ENCODE data around the gene HERC2. TPM values are rescaled to one million over a fixed set of nuclear protein-coding genes. Genes with fewer than 3 reads are reported as not detected.

HERC2 gene
- total and polyA plus RNA-seq, 5 donors from 2014 or later = 8.2 to 69.0 (median 10.4) TPM

- DNase-seq (no peak), ATAC-seq (ENCODE audit: low read depth in 2 of 2) (no peak)
- H3K27ac Mint-ChIP-seq = no peak overlapping the region
- H3K4me1 Mint-ChIP-seq = peaks cover 0 to 10% (median 0%) of the 10 kb centered on the region in 4 donors
- no peaks in the 10 kb centered on the region for H3K27me3 Mint-ChIP-seq
- H3K36me3 Mint-ChIP-seq = peaks cover 43% of the 10 kb centered on the region
- Histone ChIP-seq H3K9me3 (ENCODE audit: control insufficient read depth in 2 of 2, low read length in 2 of 2) (no peaks in the 10 kb centered on the region), H3K27ac (ENCODE audit: insufficient read depth, low read length, poor library complexity, severe bottlenecking) (no peak overlapping the region), H3K27me3 (ENCODE audit: control insufficient read depth, insufficient read depth, low read length) (no peaks in the 10 kb centered on the region), H3K36me3 (ENCODE audit: control insufficient read depth, insufficient read depth, low read length) (peaks cover 47% of the 10 kb centered on the region), H3K4me3 (ENCODE audit: low read depth, low read length) (no peak overlapping the region), H3K4me1 (ENCODE audit: control insufficient read depth, insufficient read depth, low read length, poor library complexity, severe bottlenecking) (no peaks in the 10 kb centered on the region)
- H3K4me3 Mint-ChIP-seq = no peak overlapping the region
- no peaks in the 10 kb centered on the region for H3K9me3 Mint-ChIP-seq
Measured at GRCh38 chr15:28272587-28272986, 49.4 kb downstream of the HERC2 start.

GRCh38 chr15:28271697-28272260, 50.2 kb downstream of the HERC2 start:
- Histone ChIP-seq H3K36me3 (ENCODE audit: control insufficient read depth, insufficient read depth, low read length) (peaks cover 51% of the 10 kb centered on the region), H3K4me1 (ENCODE audit: control insufficient read depth, insufficient read depth, low read length, poor library complexity, severe bottlenecking) (no peaks in the 10 kb centered on the region), H3K9me3 (ENCODE audit: control insufficient read depth in 2 of 2, low read length in 2 of 2) (no peaks in the 10 kb centered on the region), H3K27me3 (ENCODE audit: control insufficient read depth, insufficient read depth, low read length) (no peaks in the 10 kb centered on the region), H3K27ac (ENCODE audit: insufficient read depth, low read length, poor library complexity, severe bottlenecking) (no peak overlapping the region), H3K4me3 (ENCODE audit: low read depth, low read length) (no peak overlapping the region)
- ATAC-seq (ENCODE audit: low read depth in 2 of 2) = no peak
- Mint-ChIP-seq H3K4me3 (no peak overlapping the region), H3K36me3 (peaks cover 50% of the 10 kb centered on the region), H3K27me3 (no peaks in the 10 kb centered on the region), H3K4me1 (peaks cover 0 to 10% (median 0%) of the 10 kb centered on the region in 4 donors), H3K27ac (peak overlapping the region in 1 of 3 donors; percentile 46), H3K9me3 (no peaks in the 10 kb centered on the region)
- DNase-seq = no peak

- ATAC-seq (ENCODE audit: low read depth in 2 of 2) (no peak), DNase-seq (no peak)
- Histone ChIP-seq H3K27me3 (ENCODE audit: control insufficient read depth, insufficient read depth, low read length) (no peaks in the 10 kb centered on the region), H3K4me1 (ENCODE audit: control insufficient read depth, insufficient read depth, low read length, poor library complexity, severe bottlenecking) (no peaks in the 10 kb centered on the region), H3K4me3 (ENCODE audit: low read depth, low read length) (no peak overlapping the region), H3K9me3 (ENCODE audit: control insufficient read depth in 2 of 2, low read length in 2 of 2) (no peaks in the 10 kb centered on the region), H3K27ac (ENCODE audit: insufficient read depth, low read length, poor library complexity, severe bottlenecking) (no peak overlapping the region), H3K36me3 (ENCODE audit: control insufficient read depth, insufficient read depth, low read length) (peaks cover 66% of the 10 kb centered on the region)
- Mint-ChIP-seq H3K27me3 (no peaks in the 10 kb centered on the region), H3K9me3 (no peaks in the 10 kb centered on the region), H3K4me3 (no peak overlapping the region), H3K36me3 (peaks cover 61% of the 10 kb centered on the region), H3K4me1 (peaks cover 0 to 11% (median 2%) of the 10 kb centered on the region in 4 donors), H3K27ac (peak overlapping the region in 1 of 3 donors; percentile 2)
Measured at GRCh38 chr15:28269097-28269496, 52.9 kb downstream of the HERC2 start.

DNA sequence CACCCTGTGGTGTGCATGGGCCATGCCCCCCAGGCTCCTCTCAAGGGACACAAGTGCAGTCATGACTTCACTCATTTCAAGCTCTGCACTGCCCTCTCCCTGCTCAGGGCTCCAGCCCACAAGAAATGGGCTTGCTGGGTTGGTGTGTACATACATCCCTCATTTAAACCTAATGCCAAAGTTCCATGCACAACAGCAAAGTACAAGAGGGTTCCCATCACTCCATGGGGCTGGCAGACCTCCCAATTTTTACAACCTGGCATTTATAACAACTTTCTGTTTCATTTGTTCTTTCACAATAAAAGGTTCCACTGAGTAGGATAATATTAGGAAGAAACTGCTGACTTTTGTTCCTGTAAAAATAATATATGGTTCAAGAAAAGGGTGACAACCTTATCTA, 54.3 kb downstream of the HERC2 start:
- Mint-ChIP-seq H3K9me3 (no peaks in the 10 kb centered on the region), H3K27ac (no peak overlapping the region), H3K4me3 (no peak overlapping the region)

GRCh38 chr15:28265334-28266019, 56.5 kb downstream of the HERC2 start:
- DNase-seq (no peak), ATAC-seq (ENCODE audit: low read depth in 2 of 2) (no peak)
- no peaks in the 10 kb centered on the region for H3K9me3 ChIP-seq (ENCODE audit: control insufficient read depth in 2 of 2, low read length in 2 of 2)
- no peak overlapping the region for H3K4me3 Mint-ChIP-seq
- peaks cover 65% of the 10 kb centered on the region for H3K36me3 Mint-ChIP-seq
- no peaks in the 10 kb centered on the region for H3K9me3 Mint-ChIP-seq
- H3K36me3 ChIP-seq (ENCODE audit: control insufficient read depth, insufficient read depth, low read length) = peaks cover 76% of the 10 kb centered on the region
- no peak overlapping the region for H3K4me3 ChIP-seq (ENCODE audit: low read depth, low read length)
- peaks cover 16 to 25% (median 20%) of the 10 kb centered on the region in 4 donors for H3K4me1 Mint-ChIP-seq
- no peaks in the 10 kb centered on the region for H3K4me1 ChIP-seq (ENCODE audit: control insufficient read depth, insufficient read depth, low read length, poor library complexity, severe bottlenecking)
- no peak overlapping the region for H3K27ac Mint-ChIP-seq
- H3K27me3 ChIP-seq (ENCODE audit: control insufficient read depth, insufficient read depth, low read length) = no peaks in the 10 kb centered on the region
- H3K27ac ChIP-seq (ENCODE audit: insufficient read depth, low read length, poor library complexity, severe bottlenecking) = no peak overlapping the region
- no peaks in the 10 kb centered on the region for H3K27me3 Mint-ChIP-seq

More for the DNA sequence above, 54.3 kb downstream of the HERC2 start:
- Histone ChIP-seq H3K27ac (ENCODE audit: insufficient read depth, low read length, poor library complexity, severe bottlenecking) (no peak overlapping the region), H3K9me3 (ENCODE audit: control insufficient read depth in 2 of 2, low read length in 2 of 2) (no peaks in the 10 kb centered on the region), H3K4me1 (ENCODE audit: control insufficient read depth, insufficient read depth, low read length, poor library complexity, severe bottlenecking) (no peaks in the 10 kb centered on the region), H3K27me3 (ENCODE audit: control insufficient read depth, insufficient read depth, low read length) (no peaks in the 10 kb centered on the region), H3K36me3 (ENCODE audit: control insufficient read depth, insufficient read depth, low read length) (peaks cover 73% of the 10 kb centered on the region), H3K4me3 (ENCODE audit: low read depth, low read length) (no peak overlapping the region)
- ATAC-seq (ENCODE audit: low read depth in 2 of 2) = no peak
- Mint-ChIP-seq H3K27me3 (no peaks in the 10 kb centered on the region), H3K4me1 (peaks cover 0 to 11% (median 3%) of the 10 kb centered on the region in 4 donors), H3K36me3 (peaks cover 62% of the 10 kb centered on the region)
- no peak for DNase-seq

DNA sequence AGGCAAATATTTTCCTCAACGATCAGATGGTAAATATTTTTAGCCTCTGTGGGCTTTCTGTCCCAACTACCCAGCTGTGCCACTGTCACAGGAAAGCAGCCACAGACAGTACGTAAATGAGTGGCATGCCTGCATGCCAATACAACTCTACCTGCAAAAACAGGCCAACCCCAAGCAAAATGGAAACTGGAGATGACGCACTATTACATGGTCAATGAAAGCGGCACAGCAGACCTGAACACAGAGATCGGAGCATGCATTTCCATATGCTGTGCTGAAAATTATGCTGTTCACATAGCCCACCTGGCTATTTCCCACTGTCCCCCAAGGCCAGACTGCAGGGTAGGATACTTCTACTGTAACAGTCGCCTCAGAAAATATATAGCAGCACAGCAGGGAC, 57.8 kb downstream of the HERC2 start:
- H3K27ac ChIP-seq (ENCODE audit: insufficient read depth, low read length, poor library complexity, severe bottlenecking) = no peak overlapping the region
- no peak for ATAC-seq (ENCODE audit: low read depth in 2 of 2)

GRCh38 chr15:28262438-28262837, 59.5 kb downstream of the HERC2 start:
- peak overlapping the region in 1 of 3 donors; percentile 37 for H3K27ac Mint-ChIP-seq

More for the DNA sequence above, 57.8 kb downstream of the HERC2 start:
- Mint-ChIP-seq H3K27me3 (no peaks in the 10 kb centered on the region), H3K9me3 (no peaks in the 10 kb centered on the region), H3K4me1 (peaks cover 16 to 28% (median 22%) of the 10 kb centered on the region in 4 donors), H3K27ac (no peak overlapping the region), H3K4me3 (no peak overlapping the region), H3K36me3 (peaks cover 66% of the 10 kb centered on the region)
- Histone ChIP-seq H3K4me3 (ENCODE audit: low read depth, low read length) (no peak overlapping the region), H3K4me1 (ENCODE audit: control insufficient read depth, insufficient read depth, low read length, poor library complexity, severe bottlenecking) (no peaks in the 10 kb centered on the region), H3K9me3 (ENCODE audit: control insufficient read depth in 2 of 2, low read length in 2 of 2) (no peaks in the 10 kb centered on the region), H3K27me3 (ENCODE audit: control insufficient read depth, insufficient read depth, low read length) (no peaks in the 10 kb centered on the region), H3K36me3 (ENCODE audit: control insufficient read depth, insufficient read depth, low read length) (peaks cover 73% of the 10 kb centered on the region)
- no peak for DNase-seq

DNA sequence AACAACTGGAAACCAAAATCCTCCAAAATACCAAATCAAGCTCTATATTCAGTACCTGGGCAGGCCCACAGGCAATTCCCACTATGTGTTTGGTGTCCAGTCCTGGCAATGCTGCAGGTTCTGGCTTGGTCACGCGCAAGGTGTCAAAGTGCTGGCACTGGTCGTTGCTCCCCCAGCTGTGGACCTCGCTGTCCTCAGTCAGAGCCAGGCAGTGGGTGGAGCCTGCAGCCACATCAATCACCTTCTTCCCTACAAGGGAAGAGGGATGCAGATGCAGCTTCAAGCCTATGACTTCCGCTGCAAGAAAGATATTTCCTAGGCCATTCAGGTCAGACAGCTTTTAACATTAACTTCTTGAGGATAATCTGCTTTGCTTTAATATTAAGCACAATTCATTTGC, 61.3 kb downstream of the HERC2 start:
- Mint-ChIP-seq H3K4me3 (no peak overlapping the region), H3K27me3 (no peaks in the 10 kb centered on the region), H3K9me3 (no peaks in the 10 kb centered on the region), H3K36me3 (peaks cover 61% of the 10 kb centered on the region), H3K27ac (peak overlapping the region; percentile 18 to 37 (median 35)), H3K4me1 (peaks cover 16 to 31% (median 23%) of the 10 kb centered on the region in 4 donors)
- Histone ChIP-seq H3K36me3 (ENCODE audit: control insufficient read depth, insufficient read depth, low read length) (peaks cover 54% of the 10 kb centered on the region), H3K4me3 (ENCODE audit: low read depth, low read length) (no peak overlapping the region), H3K9me3 (ENCODE audit: control insufficient read depth in 2 of 2, low read length in 2 of 2) (no peaks in the 10 kb centered on the region), H3K4me1 (ENCODE audit: control insufficient read depth, insufficient read depth, low read length, poor library complexity, severe bottlenecking) (no peaks in the 10 kb centered on the region), H3K27me3 (ENCODE audit: control insufficient read depth, insufficient read depth, low read length) (no peaks in the 10 kb centered on the region), H3K27ac (ENCODE audit: insufficient read depth, low read length, poor library complexity, severe bottlenecking) (no peak overlapping the region)
- DNase-seq (no peak), ATAC-seq (ENCODE audit: low read depth in 2 of 2) (no peak)

More at GRCh38 chr15:28262438-28262837, 59.5 kb downstream of the HERC2 start:
- H3K36me3 Mint-ChIP-seq = peaks cover 59% of the 10 kb centered on the region
- peaks cover 16 to 30% (median 21%) of the 10 kb centered on the region in 4 donors for H3K4me1 Mint-ChIP-seq
- no peak overlapping the region for H3K27ac ChIP-seq (ENCODE audit: insufficient read depth, low read length, poor library complexity, severe bottlenecking)
- H3K4me1 ChIP-seq (ENCODE audit: control insufficient read depth, insufficient read depth, low read length, poor library complexity, severe bottlenecking) = no peaks in the 10 kb centered on the region
- H3K4me3 ChIP-seq (ENCODE audit: low read depth, low read length) = no peak overlapping the region
- no peaks in the 10 kb centered on the region for H3K27me3 Mint-ChIP-seq
- no peak for ATAC-seq (ENCODE audit: low read depth in 2 of 2)
- no peaks in the 10 kb centered on the region for H3K9me3 ChIP-seq (ENCODE audit: control insufficient read depth in 2 of 2, low read length in 2 of 2)
- DNase-seq = no peak
- no peaks in the 10 kb centered on the region for H3K9me3 Mint-ChIP-seq
- H3K36me3 ChIP-seq (ENCODE audit: control insufficient read depth, insufficient read depth, low read length) = peaks cover 56% of the 10 kb centered on the region
- no peak overlapping the region for H3K4me3 Mint-ChIP-seq
- H3K27me3 ChIP-seq (ENCODE audit: control insufficient read depth, insufficient read depth, low read length) = no peaks in the 10 kb centered on the region

Data from CD4-positive, CD25-positive, alpha-beta regulatory T cell (primary cell).